Measurements from ENCODE around the gene BCO2. TPM values are rescaled to one million over a fixed set of nuclear protein-coding genes. Genes with fewer than 3 reads are reported as not detected.
"Not testable (repeated sequence)": the region's sequence is repeated elsewhere in the genome, so short reads cannot be mapped to it uniquely, and the experiment has no call there.

Gene BCO2
- total RNA-seq, 1 donor from 2014 or later = not detected

- H3K4me3 ChIP-seq (ENCODE audit: low read depth, low read length) = no peak overlapping the region
Observed at GRCh38 chr11:112159098-112160065, 15.9 kb upstream of the BCO2 start.

GRCh38 chr11:112160091-112160848 is 15.0 kb upstream of the BCO2 start:
- H3K4me3 ChIP-seq (ENCODE audit: low read depth, low read length) = no peak overlapping the region

More at GRCh38 chr11:112159098-112160065, 15.9 kb upstream of the BCO2 start:
- Histone ChIP-seq H3K27me3 (ENCODE audit: control insufficient read depth, insufficient read depth, low read length) (no peaks in the 10 kb centered on the region), H3K36me3 (ENCODE audit: control insufficient read depth, insufficient read depth, low read length) (no peaks in the 10 kb centered on the region)
- no peak for TF ChIP-seq CTCF (IDR thresholded peaks at IDR 0.05; ENCODE audit: insufficient read depth, low read length, poor library complexity, severe bottlenecking)
- no peak for DNase-seq (ENCODE audit: low read depth)

GRCh38 chr11:112161012-112161411 is 14.3 kb upstream of the BCO2 start:
- no peak for TF ChIP-seq CTCF (IDR thresholded peaks at IDR 0.05; ENCODE audit: insufficient read depth, low read length, poor library complexity, severe bottlenecking)
- no peaks in the 10 kb centered on the region for H3K27me3 ChIP-seq (ENCODE audit: control insufficient read depth, insufficient read depth, low read length)
- no peaks in the 10 kb centered on the region for H3K36me3 ChIP-seq (ENCODE audit: control insufficient read depth, insufficient read depth, low read length)
- DNase-seq (ENCODE audit: low read depth) = no peak
- no peak overlapping the region for H3K4me3 ChIP-seq (ENCODE audit: low read depth, low read length)

More at GRCh38 chr11:112160091-112160848, 15.0 kb upstream of the BCO2 start:
- TF ChIP-seq CTCF (IDR thresholded peaks at IDR 0.05; ENCODE audit: insufficient read depth, low read length, poor library complexity, severe bottlenecking) = no peak
- Histone ChIP-seq H3K27me3 (ENCODE audit: control insufficient read depth, insufficient read depth, low read length) (no peaks in the 10 kb centered on the region), H3K36me3 (ENCODE audit: control insufficient read depth, insufficient read depth, low read length) (no peaks in the 10 kb centered on the region)
- no peak for DNase-seq (ENCODE audit: low read depth)

- H3K4me3 ChIP-seq (ENCODE audit: low read depth, low read length); DNase-seq (ENCODE audit: low read depth); H3K36me3 ChIP-seq (ENCODE audit: control insufficient read depth, insufficient read depth, low read length); H3K27me3 ChIP-seq (ENCODE audit: control insufficient read depth, insufficient read depth, low read length): not testable (repeated sequence)
Observed at GRCh38 chr11:112162200-112162599, 13.1 kb upstream of the BCO2 start.

GRCh38 chr11:112162761-112163546 is 12.4 kb upstream of the BCO2 start:
- no peaks in the 10 kb centered on the region for H3K27me3 ChIP-seq (ENCODE audit: control insufficient read depth, insufficient read depth, low read length)
- DNase-seq (ENCODE audit: low read depth) = no peak
- H3K4me3 ChIP-seq (ENCODE audit: low read depth, low read length) = peak overlapping the region; percentile 11
- H3K36me3 ChIP-seq (ENCODE audit: control insufficient read depth, insufficient read depth, low read length) = no peaks in the 10 kb centered on the region
- TF ChIP-seq CTCF (IDR thresholded peaks at IDR 0.05; ENCODE audit: insufficient read depth, low read length, poor library complexity, severe bottlenecking) = no peak
